VCaP (cell line): ENCODE data around the gene APBB1IP.
"Not testable (repeated sequence)": the region's sequence is repeated elsewhere in the genome, so short reads cannot be mapped to it uniquely, and the experiment has no call there.

ENCODE experiments used
- H3K27ac ChIP-seq: fragments of 450-650 bp; 2 replicates; pipeline ENCODE4 v1.5.1; 2017
- CTCF ChIP-seq: fragments of 450-650 bp; conservative IDR thresholded peaks from 2 replicates; pipeline ENCODE4 v1.5.1; 2017; ENCODE audit warnings: mild to moderate bottlenecking, moderate library complexity

APBB1IP gene

GRCh38 chr10:26574783-26575182, 136.6 kb downstream of the APBB1IP start:
- no peak overlapping the region for H3K27ac ChIP-seq
- TF ChIP-seq CTCF: no peak

- H3K27ac ChIP-seq: not testable (repeated sequence)
These were observed 140.2 kb downstream of the APBB1IP start for GRCh38 chr10:26578371-26578770.

GRCh38 chr10:26579256-26580063, 141.3 kb downstream of the APBB1IP start:
- no peak for TF ChIP-seq CTCF
- no peak overlapping the region for H3K27ac ChIP-seq

- H3K27ac ChIP-seq: no peak overlapping the region
- TF ChIP-seq CTCF: no peak
These were observed 148.1 kb downstream of the APBB1IP start for GRCh38 chr10:26586211-26586610.

- TF ChIP-seq CTCF: no peak
- H3K27ac ChIP-seq: no peak overlapping the region
These were observed 150.5 kb downstream of the APBB1IP start for GRCh38 chr10:26588611-26589010.

- H3K27ac ChIP-seq: not testable (repeated sequence)
These were observed 151.7 kb downstream of the APBB1IP start for GRCh38 chr10:26589813-26590212.

- TF ChIP-seq CTCF: no peak
- H3K27ac ChIP-seq: no peak overlapping the region
These were observed 155.8 kb downstream of the APBB1IP start for GRCh38 chr10:26593896-26594295.

GRCh38 chr10:26603283-26603682, 165.1 kb downstream of the APBB1IP start:
- H3K27ac ChIP-seq: not testable (repeated sequence)

- H3K27ac ChIP-seq: not testable (repeated sequence)
These were observed 166.4 kb downstream of the APBB1IP start for GRCh38 chr10:26604320-26605093.
